ENCODE measurements around the gene TTI1. TPM values are rescaled to one million over a fixed set of nuclear protein-coding genes. Genes with fewer than 3 reads are reported as not detected.

The TTI1 gene
- total RNA-seq, 1 donor from 2014 or later, result 13.4 TPM

DNA sequence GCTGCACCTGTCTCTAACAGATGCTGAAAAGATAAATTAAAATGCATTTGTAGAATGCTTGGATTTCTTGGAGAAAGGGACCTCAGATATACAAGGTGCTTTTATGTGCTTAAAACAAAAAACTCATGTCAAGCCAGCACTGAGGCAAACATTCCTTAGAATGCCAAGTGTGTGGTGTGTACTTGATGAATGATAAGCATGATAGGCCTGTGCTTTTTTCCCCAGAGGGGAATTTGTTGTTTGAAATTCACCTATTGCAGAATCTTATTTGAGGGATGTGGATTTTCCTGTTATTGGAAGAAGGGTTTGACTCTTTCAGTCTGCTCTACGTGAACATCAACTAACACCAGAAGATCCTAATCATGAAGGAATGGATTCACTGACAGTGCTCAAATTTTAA lies 28.8 kb downstream of the TTI1 start:
- Mint-ChIP-seq H3K4me1 (ENCODE audit: low read depth, unreplicated experiment) (peaks cover 40% of the 10 kb centered on the region), H3K36me3 (ENCODE audit: low read depth, unreplicated experiment) (peaks cover 8% of the 10 kb centered on the region), H3K4me3 (ENCODE audit: unreplicated experiment) (no peak overlapping the region), H3K9me3 (ENCODE audit: unreplicated experiment) (no peaks in the 10 kb centered on the region), H3K27me3 (ENCODE audit: low read depth, unreplicated experiment) (no peaks in the 10 kb centered on the region), H3K27ac (ENCODE audit: unreplicated experiment) (no peak overlapping the region)
- no peak for TF ChIP-seq EZH2 (IDR thresholded peaks at IDR 0.05; ENCODE audit: insufficient read depth, low read length)
- TF ChIP-seq, protein P1, sequence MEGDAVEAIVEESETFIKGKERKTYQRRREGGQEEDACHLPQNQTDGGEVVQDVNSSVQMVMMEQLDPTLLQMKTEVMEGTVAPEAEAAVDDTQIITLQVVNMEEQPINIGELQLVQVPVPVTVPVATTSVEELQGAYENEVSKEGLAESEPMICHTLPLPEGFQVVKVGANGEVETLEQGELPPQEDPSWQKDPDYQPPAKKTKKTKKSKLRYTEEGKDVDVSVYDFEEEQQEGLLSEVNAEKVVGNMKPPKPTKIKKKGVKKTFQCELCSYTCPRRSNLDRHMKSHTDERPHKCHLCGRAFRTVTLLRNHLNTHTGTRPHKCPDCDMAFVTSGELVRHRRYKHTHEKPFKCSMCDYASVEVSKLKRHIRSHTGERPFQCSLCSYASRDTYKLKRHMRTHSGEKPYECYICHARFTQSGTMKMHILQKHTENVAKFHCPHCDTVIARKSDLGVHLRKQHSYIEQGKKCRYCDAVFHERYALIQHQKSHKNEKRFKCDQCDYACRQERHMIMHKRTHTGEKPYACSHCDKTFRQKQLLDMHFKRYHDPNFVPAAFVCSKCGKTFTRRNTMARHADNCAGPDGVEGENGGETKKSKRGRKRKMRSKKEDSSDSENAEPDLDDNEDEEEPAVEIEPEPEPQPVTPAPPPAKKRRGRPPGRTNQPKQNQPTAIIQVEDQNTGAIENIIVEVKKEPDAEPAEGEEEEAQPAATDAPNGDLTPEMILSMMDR (IDR thresholded peaks at IDR 0.05; ENCODE audit: insufficient read depth, low read depth, low read length), result no peak
- FAIRE-seq (no peak), DNase-seq (ENCODE audit: low read depth) (no peak)
- peaks cover 21% of the 10 kb centered on the region for H3K4me1 ChIP-seq (ENCODE audit: insufficient read depth, low read length)
- H3K4me3 ChIP-seq (ENCODE audit: insufficient read depth, low read depth, low read length), result no peak overlapping the region
- no peak overlapping the region for H3K9ac ChIP-seq (ENCODE audit: low read length)
- H4K20me1 ChIP-seq (ENCODE audit: insufficient read depth, low read length), result peaks cover 15% of the 10 kb centered on the region
- H2AFZ ChIP-seq (ENCODE audit: low read depth, low read length), result no peak overlapping the region
- H3K79me2 ChIP-seq (ENCODE audit: insufficient read depth, low read length), result peaks cover 3% of the 10 kb centered on the region
- no peaks in the 10 kb centered on the region for H3K9me3 ChIP-seq (ENCODE audit: insufficient read depth, low read depth, low read length)
- peaks cover 5% of the 10 kb centered on the region for H3K36me3 ChIP-seq (ENCODE audit: insufficient read depth, low read length)
- H3K27ac ChIP-seq (ENCODE audit: low read depth, low read length), result no peak overlapping the region
- H3K4me2 ChIP-seq (ENCODE audit: low read length), result no peak overlapping the region
- H3K27me3 ChIP-seq (ENCODE audit: insufficient read depth, low read length), result no peaks in the 10 kb centered on the region

DNA sequence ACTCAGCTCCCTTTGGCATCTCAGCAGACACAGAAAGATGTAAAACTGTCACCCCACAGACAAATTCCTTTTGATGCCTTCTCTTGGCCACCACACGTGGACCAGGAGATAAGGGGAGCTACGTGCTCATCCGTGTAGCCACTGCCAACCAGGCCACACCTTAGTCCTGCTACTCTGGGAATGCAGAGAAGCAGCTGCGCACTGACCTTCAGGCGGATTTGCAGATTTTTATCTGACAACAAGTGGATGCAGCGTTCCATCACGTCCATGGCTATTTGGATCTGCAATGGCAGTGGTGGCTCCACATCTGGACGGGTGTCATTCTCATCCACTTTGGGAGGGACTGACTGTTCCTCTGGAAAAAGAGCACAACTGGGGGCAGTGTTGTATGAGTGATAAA lies 30.8 kb downstream of the TTI1 start:
- Histone ChIP-seq H3K4me3 (ENCODE audit: insufficient read depth, low read depth, low read length) (no peak overlapping the region), H3K4me1 (ENCODE audit: insufficient read depth, low read length) (peaks cover 21% of the 10 kb centered on the region), H3K9me3 (ENCODE audit: insufficient read depth, low read depth, low read length) (no peaks in the 10 kb centered on the region), H3K27me3 (ENCODE audit: insufficient read depth, low read length) (no peaks in the 10 kb centered on the region), H3K36me3 (ENCODE audit: insufficient read depth, low read length) (peaks cover 12% of the 10 kb centered on the region), H3K27ac (ENCODE audit: low read depth, low read length) (no peak overlapping the region), H3K79me2 (ENCODE audit: insufficient read depth, low read length) (no peaks in the 10 kb centered on the region), H3K9ac (ENCODE audit: low read length) (no peak overlapping the region), H2AFZ (ENCODE audit: low read depth, low read length) (no peak overlapping the region), H3K4me2 (ENCODE audit: low read length) (peak overlapping the region; percentile 70), H4K20me1 (ENCODE audit: insufficient read depth, low read length) (peaks cover 10% of the 10 kb centered on the region)
- H3K36me3 Mint-ChIP-seq (ENCODE audit: low read depth, unreplicated experiment), result peaks cover 8% of the 10 kb centered on the region
- DNase-seq (ENCODE audit: low read depth), result no peak
- H3K4me3 Mint-ChIP-seq (ENCODE audit: unreplicated experiment), result no peak overlapping the region
- no peak for FAIRE-seq
- TF ChIP-seq, protein P1 (IDR thresholded peaks at IDR 0.05; ENCODE audit: insufficient read depth, low read depth, low read length), result no peak
- no peak for TF ChIP-seq EZH2 (IDR thresholded peaks at IDR 0.05; ENCODE audit: insufficient read depth, low read length)
- no peaks in the 10 kb centered on the region for H3K27me3 Mint-ChIP-seq (ENCODE audit: low read depth, unreplicated experiment)
- no peaks in the 10 kb centered on the region for H3K9me3 Mint-ChIP-seq (ENCODE audit: unreplicated experiment)
- H3K27ac Mint-ChIP-seq (ENCODE audit: unreplicated experiment), result no peak overlapping the region
- peaks cover 41% of the 10 kb centered on the region for H3K4me1 Mint-ChIP-seq (ENCODE audit: low read depth, unreplicated experiment)

DNA sequence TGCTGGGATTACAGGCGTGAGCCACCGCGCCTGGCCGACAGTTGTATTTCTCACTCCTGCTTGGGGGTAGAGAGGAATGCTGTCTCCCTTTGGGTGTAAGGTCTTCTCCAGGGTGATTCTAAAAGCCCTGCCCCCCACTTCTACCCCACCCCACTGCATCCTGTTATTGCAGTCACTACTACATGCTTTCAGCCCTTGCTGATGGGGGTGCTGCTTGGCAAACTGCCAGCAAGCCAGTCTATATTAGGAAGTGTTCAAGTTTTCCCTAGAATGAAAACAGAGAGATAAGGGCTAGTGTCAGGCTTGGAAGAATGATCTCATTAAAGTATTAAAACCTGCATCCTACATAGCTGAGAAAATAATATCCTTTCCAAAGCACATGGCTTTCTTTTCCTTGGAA lies 31.3 kb downstream of the TTI1 start:
- Mint-ChIP-seq H3K4me3 (ENCODE audit: unreplicated experiment) (no peak overlapping the region), H3K4me1 (ENCODE audit: low read depth, unreplicated experiment) (peaks cover 41% of the 10 kb centered on the region), H3K27me3 (ENCODE audit: low read depth, unreplicated experiment) (no peaks in the 10 kb centered on the region), H3K36me3 (ENCODE audit: low read depth, unreplicated experiment) (peaks cover 10% of the 10 kb centered on the region), H3K27ac (ENCODE audit: unreplicated experiment) (peak overlapping the region; percentile 63), H3K9me3 (ENCODE audit: unreplicated experiment) (no peaks in the 10 kb centered on the region)
- peak overlapping the region; percentile 47 for H3K27ac ChIP-seq (ENCODE audit: low read depth, low read length)
- DNase-seq (ENCODE audit: low read depth) (peak; percentile 30), FAIRE-seq (no peak)
- H3K4me1 ChIP-seq (ENCODE audit: insufficient read depth, low read length), result peaks cover 21% of the 10 kb centered on the region
- no peaks in the 10 kb centered on the region for H3K9me3 ChIP-seq (ENCODE audit: insufficient read depth, low read depth, low read length)
- peak overlapping the region; percentile 9 for H3K9ac ChIP-seq (ENCODE audit: low read length)
- H4K20me1 ChIP-seq (ENCODE audit: insufficient read depth, low read length), result peaks cover 6% of the 10 kb centered on the region
- H3K27me3 ChIP-seq (ENCODE audit: insufficient read depth, low read length), result no peaks in the 10 kb centered on the region
- no peak for TF ChIP-seq EZH2 (IDR thresholded peaks at IDR 0.05; ENCODE audit: insufficient read depth, low read length)
- TF ChIP-seq, protein P1 (IDR thresholded peaks at IDR 0.05; ENCODE audit: insufficient read depth, low read depth, low read length), result no peak
- H3K79me2 ChIP-seq (ENCODE audit: insufficient read depth, low read length), result no peaks in the 10 kb centered on the region
- peak overlapping the region; percentile 70 for H3K4me2 ChIP-seq (ENCODE audit: low read length)
- H3K36me3 ChIP-seq (ENCODE audit: insufficient read depth, low read length), result peaks cover 12% of the 10 kb centered on the region
- no peak overlapping the region for H3K4me3 ChIP-seq (ENCODE audit: insufficient read depth, low read depth, low read length)
- no peak overlapping the region for H2AFZ ChIP-seq (ENCODE audit: low read depth, low read length)
